HG03196 (cell line): Measurements from ENCODE around the gene KCNJ3.

ENCODE experiments used
- ATAC-seq: cut with Tn5 transposase; IDR thresholded peaks from one replicate; pipeline ENCODE4 v1.9.1; 2021; ENCODE audit not compliant: unreplicated experiment

Gene KCNJ3, protein sequence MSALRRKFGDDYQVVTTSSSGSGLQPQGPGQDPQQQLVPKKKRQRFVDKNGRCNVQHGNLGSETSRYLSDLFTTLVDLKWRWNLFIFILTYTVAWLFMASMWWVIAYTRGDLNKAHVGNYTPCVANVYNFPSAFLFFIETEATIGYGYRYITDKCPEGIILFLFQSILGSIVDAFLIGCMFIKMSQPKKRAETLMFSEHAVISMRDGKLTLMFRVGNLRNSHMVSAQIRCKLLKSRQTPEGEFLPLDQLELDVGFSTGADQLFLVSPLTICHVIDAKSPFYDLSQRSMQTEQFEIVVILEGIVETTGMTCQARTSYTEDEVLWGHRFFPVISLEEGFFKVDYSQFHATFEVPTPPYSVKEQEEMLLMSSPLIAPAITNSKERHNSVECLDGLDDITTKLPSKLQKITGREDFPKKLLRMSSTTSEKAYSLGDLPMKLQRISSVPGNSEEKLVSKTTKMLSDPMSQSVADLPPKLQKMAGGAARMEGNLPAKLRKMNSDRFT

GRCh38 chr2:154698296-154698720, at the start of gene KCNJ3:
TSS of gene KCNJ3 (plus strand) at chr2:154698695. CDS start at chr2:154698776, 81 bp downstream.
- no peak for ATAC-seq

DNA sequence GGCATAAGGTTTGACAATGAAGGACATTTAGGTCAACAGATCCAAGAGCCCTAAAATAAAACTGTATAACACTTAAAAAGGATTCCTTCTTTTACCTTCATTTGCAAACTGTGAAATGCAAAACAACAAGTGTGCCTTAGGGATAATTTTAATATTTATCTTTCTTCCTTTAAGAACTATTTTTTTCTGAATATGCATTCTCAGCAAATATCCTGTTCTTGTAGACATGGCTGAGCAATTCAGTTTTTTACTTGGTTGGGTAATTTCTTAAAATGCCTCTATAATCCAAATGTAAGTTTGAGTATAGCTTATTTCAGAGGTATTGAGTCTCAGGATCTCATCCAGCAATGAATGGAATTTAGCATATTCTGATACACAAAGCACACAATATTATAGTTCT, 43.0 kb upstream of the KCNJ3 start:
- no peak for ATAC-seq

GRCh38 chr2:154658854-154659253, 39.6 kb upstream of the KCNJ3 start:
- ATAC-seq: no peak

- no peak for ATAC-seq
These were observed 34.2 kb upstream of the KCNJ3 start for GRCh38 chr2:154664248-154664647.

GRCh38 chr2:154670083-154670482, 28.4 kb upstream of the KCNJ3 start:
- no peak for ATAC-seq

GRCh38 chr2:154673694-154674093, 24.8 kb upstream of the KCNJ3 start:
- no peak for ATAC-seq

DNA sequence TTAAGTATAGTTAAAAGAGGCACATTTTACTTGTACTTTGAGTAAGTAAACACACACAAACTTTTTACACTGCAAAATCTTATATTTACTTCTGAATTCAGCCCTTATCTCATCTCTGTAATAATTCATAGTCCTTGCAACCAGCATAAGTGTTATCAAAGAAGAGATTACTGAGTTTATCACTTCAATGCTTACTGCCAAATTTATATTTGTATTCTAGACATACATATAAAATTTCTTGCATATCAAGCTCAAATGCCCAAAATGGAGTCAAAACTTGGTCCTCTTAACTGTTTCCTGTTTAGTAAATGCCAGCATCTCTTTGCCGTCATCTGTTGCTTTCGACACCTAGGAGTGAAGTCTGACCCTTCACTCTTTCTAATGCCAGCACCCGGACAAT, 21.1 kb upstream of the KCNJ3 start:
- ATAC-seq: no peak

GRCh38 chr2:154681741-154682140, 16.8 kb upstream of the KCNJ3 start:
- ATAC-seq: no peak

- no peak for ATAC-seq
These were observed 12.3 kb upstream of the KCNJ3 start for GRCh38 chr2:154686162-154686561.

GRCh38 chr2:154688373-154688772, 10.1 kb upstream of the KCNJ3 start:
- no peak for ATAC-seq

DNA sequence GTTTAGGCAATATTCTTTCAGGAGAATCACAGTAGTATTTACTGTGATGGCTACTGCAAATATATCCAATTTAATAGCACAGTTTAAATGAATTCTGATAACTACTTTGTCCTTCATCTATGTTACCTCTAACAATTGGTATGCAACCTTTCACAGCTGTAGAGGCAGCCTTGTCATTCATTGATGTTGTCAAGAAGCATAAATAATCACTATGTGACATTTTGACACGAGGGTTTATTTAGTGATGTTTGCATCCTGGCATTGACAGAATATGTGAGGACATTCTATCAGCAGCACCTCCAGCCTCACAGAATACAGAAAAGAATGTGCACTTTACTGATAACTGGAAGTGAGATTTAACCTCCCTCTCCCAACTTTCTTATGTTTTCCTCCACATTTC, 9.3 kb upstream of the KCNJ3 start:
- no peak for ATAC-seq

DNA sequence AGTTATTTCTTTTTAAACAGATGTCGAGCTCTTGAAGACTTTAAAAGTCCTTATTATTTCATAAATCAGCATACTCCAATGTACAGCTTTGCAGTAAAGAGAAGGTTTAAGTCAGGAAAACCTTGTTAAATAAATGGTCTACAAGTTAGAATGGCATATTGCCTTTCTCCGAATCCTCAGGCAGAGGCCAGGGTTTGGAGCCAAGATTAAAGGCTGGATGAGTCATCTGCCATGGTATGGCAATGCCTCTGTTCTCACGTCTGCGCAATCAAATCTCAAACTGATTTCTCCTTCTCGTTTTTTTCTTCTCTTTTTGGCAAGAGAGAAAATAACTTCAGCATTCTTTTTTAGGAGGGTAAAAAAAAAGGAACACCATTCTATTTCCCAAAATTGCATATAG, 5.6 kb upstream of the KCNJ3 start:
- ATAC-seq: no peak

- no peak for ATAC-seq
These were observed 4.7 kb upstream of the KCNJ3 start for GRCh38 chr2:154693741-154694340.

- ATAC-seq: no peak
These were observed 3.6 kb upstream of the KCNJ3 start for GRCh38 chr2:154694881-154695280.

DNA sequence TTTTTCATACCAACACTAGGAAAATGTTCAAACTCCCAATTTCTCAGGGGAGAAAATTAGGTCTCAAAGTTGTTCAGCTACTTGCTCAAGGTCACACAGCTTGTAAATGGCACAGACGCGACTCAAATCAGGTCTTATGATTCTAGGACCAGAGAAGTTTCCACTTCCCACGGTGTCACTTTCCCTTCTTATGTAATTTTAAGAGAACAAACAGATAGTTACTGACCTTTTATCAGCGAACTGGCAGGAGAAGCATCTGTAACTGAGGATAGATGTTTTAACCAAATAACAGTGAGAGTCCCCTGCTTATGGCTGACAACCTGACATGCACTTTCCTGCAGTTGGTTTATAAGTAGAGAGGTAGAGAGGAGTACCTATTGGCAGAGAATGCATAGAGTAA, 2.1 kb upstream of the KCNJ3 start:
- ATAC-seq: no peak

GRCh38 chr2:154696810-154697417, 1.6 kb upstream of the KCNJ3 start:
- no peak for ATAC-seq

- no peak for ATAC-seq
These were observed 860 bp upstream of the KCNJ3 start for GRCh38 chr2:154697418-154698252.

- ATAC-seq: no peak
These were observed 453 bp downstream of the KCNJ3 start for GRCh38 chr2:154698721-154699574.

DNA sequence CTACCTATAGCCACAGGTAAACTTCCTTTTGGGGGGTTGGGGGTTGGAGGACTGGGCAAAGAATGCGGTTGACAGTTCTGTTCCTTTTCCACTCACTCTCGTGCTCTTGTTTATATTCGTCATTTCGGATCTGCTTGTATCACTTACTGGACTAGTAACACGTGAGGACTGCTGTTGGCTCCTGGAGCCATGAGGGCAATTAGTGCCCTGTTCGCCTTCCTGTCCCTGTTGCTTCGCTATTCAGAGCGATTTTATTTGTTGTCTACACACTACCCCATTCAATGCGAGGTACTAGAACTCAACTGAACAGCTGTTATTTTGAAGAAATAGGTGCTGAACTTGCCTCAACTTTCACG, 1.1 kb downstream of the KCNJ3 start:
- ATAC-seq: no peak

DNA sequence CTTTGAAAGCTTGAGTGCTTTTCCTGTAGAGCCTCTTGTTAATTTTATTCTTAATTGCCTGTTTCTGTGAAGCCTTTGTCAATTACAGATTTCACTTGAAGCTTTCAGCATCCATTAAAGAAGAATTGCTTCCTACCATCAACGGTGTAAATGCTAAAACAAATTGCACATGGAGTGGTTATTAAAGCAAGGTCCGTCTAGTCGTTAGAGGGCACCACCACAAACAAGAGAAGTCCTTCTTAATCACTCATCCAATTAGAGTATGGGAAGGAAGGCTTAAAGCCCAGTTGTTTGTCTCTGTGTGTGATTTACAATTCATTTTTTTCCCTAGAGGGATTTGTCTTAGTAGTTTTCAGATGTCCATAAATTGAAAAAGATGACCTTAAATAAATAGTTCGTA, 1.6 kb downstream of the KCNJ3 start:
- no peak for ATAC-seq
